ENCODE results near the gene WNT9A. TPM values are rescaled to one million over a fixed set of nuclear protein-coding genes. Genes with fewer than 3 reads are reported as not detected.
A peak's percentile ranks its signal among the peaks of the same experiment; 100 is the strongest.
"Not testable (repeated sequence)": the region's sequence is repeated elsewhere in the genome, so short reads cannot be mapped to it uniquely, and the experiment has no call there.

WNT9A gene, protein sequence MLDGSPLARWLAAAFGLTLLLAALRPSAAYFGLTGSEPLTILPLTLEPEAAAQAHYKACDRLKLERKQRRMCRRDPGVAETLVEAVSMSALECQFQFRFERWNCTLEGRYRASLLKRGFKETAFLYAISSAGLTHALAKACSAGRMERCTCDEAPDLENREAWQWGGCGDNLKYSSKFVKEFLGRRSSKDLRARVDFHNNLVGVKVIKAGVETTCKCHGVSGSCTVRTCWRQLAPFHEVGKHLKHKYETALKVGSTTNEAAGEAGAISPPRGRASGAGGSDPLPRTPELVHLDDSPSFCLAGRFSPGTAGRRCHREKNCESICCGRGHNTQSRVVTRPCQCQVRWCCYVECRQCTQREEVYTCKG
- 2.2 TPM for total RNA-seq

DNA sequence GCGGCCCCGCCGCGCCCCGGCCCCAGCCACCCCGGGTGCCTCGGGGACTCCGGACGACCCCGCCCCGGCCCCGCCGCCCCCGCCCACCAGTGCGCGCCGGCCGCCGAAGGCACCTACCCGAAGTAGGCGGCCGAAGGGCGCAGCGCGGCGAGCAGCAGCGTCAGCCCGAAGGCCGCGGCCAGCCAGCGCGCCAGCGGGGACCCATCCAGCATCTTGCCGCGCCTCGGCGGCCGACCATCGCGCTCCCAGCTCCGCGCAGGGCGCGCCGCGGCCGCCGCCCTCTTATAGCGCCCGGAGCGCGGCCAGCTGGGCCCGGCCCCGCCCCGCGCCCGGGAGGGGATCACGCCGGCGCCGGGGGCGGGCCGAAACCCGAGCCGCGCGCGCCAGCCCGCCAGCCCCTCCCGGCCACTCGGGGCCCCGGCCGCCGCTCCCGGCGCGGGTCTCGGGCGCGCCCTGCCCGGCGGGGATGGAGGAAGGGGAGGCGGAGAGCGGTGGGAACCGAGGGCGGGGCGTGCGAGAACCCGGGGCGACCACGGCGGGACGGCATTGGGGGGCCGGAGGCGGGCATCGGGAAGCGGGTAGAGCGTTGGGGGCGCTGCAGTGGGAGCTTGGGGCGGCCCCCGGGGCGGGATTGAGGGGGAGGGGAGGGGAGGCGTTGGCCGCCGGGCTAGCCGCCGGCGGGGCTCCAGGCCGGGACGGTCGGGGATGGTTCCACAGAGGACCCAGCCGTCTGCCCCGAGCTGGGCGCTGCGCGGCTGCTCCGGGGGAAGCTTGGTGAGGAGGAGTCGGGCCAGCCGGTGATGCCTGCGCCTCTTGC is at the start of gene WNT9A:
TSS of gene WNT9A (minus strand) at position 257 of the 817 bp plus-strand sequence. CDS start at position 212, 45 bp downstream.
- DNase-seq (ENCODE audit: low spot score): no peak

DNA sequence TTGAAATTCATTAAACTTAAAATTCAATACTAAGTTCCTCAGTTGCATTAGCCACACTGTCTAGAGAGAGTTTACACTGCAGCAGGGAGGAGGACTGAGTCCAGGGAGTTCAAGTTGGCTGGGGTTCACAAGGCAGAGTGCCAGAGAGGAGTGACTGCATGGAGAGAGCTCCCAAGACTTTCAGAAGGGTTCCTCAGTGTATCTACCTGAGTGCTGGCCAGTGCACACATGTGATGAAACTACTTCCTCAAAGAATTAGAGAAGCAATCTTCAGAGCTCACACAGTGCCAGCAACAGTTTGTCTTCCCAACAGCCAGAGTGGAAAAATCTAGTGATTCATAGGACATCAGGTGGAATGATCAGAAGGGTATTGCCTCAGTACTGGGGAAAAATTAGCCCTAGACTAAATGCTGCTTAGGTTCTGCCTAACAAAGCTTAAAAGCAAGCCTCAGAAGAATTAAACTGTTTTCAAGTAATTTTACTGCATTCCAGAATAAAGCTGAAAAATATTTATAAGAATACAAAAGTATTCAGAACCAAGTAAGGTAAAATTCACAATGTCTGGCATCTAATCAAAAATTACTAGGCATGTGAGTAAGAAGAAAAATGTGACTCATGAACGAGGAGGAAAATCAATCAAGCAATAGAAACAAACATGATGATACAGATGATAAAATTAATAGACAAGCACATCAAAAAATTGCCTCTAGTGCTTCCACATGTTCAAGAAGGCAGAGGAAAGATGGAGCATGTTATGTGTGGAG is 48.6 kb upstream of the WNT9A start:
- peak; percentile 9 for DNase-seq (ENCODE audit: low spot score)

DNA sequence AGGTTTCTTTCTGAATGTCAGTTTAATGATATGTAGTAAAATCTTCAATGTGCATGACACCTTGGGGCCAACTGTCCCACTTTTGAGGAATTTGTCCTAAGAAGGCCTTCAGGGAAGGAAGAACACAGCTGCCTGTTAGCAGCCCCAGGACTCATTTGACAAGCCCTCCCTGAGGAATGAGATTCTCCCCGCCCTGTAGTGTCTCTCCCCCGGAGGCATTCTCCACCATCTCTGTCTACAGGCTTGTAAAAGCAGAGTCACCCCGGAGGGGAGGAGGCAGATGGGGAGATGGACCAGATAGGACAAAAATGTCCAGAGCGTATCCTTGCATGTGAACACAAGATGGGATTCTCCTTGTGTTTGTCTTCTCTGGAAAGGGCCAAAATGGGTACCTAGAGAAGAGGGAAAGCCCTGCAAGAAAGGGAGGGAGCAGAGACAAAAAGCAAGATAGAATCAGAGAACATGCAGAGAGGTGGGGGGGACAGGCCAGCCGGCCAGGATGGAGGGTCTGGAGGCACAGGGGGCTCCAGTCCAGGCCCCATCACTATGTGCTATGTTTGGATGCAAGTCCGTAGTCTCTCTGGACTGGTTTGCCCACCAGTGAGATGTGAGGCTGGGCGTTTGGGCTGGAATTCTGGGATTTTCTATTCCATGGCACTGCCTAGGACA is 47.0 kb upstream of the WNT9A start:
- peak; percentile 6 for DNase-seq (ENCODE audit: low spot score)

DNA sequence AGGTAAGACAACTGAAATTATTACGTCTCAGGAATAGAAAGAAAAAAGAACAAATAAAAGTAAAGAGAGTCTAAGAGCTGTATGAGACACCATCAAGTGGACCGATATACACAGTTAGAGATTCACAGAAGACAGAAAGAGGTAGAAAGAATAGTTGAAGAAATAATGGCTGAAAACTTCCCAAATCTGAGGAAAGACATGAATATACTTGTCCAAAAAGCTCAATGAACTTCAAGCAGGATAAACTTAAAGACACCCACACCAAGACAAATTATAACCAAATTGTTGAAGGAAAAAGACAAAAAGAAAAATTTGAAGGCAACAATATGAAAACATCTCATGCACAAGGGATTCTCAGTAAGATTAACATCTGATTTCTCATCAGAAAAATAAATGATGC is 39.4 kb upstream of the WNT9A start:
- DNase-seq (ENCODE audit: low spot score): no peak

DNA sequence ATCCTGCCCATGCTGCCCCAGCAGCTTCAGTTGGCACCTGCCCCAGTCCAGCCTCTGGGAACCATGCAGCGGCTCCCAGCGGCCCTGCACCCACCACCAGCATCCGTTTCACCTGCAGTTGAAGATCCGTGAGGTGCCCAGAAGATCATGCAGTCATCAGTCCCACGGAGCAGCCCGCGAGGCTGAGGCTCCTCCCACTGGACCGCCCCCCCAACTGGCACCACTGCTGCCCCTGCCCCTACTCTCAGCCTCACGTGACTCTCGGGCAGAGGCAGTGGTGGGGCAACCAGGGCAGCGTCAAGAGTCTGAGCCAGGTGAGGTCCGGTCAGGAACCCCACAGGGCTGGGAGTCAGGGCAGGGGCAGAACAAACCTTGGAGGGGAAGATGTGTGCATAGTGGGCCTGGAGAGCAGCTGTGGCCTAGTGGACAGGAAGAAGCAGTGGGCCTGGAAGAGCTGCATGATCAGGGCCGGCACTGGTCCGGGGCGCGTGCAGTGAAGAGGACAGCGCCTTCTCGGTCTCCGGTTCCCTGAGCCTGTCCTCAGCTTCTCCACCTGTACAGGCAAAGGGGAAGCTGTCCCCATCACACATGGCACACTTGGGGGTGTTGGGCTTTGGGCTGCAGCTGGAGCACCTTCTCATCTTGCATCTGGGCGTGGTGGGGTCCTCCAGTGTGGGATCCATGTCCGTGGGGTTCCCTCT is 28.0 kb upstream of the WNT9A start:
- DNase-seq (ENCODE audit: low spot score): not testable (repeated sequence)

DNA sequence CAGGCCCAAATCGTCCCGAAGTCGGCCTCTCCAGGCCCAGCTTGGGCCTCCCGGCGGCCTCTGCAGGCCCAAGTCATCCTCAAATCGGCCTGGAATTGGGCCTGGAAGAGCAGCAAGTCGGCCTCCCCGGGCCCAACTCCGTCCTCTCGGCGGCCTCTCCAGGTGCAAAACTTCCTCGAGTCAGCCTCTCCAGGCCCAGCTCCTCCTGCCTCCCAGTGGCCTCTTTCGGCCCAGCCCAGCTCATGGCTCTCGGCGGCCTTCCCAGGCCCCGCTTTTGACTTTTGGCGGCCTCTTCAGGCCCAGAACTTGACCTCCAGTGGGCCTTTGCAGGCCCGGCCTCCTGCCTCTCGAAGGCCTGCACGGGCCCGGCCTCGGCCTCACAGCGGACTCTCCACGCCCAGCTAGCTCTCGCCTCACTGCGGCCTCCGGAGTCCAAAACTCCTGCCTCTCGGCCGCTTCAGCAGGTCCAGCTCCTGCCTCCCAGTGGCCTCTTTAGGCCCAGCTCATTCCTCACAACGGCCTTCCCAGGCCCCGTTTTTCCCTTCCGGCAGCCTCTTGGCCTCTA is 26.1 kb upstream of the WNT9A start:
- not testable (repeated sequence) for DNase-seq (ENCODE audit: low spot score)

DNA sequence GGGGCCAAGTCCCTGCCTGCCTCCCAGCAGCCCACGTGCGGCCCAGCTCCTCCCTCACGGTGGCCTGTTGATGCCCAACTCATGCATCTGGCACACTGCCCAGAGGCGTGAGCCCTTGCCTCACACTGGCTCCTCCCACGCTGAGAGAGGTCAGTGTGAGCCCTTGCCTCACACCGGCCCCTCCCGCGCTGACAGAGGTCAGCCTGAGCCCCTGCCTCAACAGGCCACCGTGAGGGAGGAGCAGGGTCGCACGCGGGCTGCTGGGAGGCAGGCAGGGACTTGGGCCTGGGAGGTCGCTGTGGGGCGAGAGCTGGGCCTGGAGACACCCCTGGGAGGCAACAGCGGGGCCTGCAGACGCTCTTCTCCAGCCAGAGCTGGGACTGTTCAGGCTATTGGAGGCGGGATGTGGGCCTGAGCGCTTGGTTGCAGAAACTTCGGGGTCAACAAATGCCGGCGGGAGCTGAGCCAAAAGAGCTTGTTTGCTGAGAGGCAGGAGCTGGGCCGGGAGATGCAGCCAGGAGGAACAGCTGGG is 25.2 kb upstream of the WNT9A start:
- DNase-seq (ENCODE audit: low spot score): not testable (repeated sequence)

DNA sequence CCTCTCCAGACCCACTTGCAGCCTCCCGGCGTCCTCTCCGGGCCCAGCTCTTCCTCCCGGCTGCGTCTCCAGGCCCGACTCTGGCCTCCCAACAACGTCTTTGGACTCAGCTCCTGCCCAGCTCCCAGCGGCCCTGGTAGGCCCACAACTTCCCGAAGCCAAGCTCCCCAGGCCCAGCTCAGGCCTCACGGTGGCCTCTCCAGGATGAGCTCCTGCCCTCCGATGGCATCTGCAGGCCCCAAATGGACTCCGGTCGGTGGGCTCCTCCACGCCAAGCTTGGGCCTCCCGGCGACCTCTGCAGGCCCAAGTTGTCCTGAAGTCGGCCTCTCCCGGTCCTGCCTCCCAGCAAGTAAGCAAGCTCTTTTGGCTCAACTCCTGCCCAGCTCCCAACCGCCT is 24.5 kb upstream of the WNT9A start:
- DNase-seq (ENCODE audit: low spot score): not testable (repeated sequence)

DNA sequence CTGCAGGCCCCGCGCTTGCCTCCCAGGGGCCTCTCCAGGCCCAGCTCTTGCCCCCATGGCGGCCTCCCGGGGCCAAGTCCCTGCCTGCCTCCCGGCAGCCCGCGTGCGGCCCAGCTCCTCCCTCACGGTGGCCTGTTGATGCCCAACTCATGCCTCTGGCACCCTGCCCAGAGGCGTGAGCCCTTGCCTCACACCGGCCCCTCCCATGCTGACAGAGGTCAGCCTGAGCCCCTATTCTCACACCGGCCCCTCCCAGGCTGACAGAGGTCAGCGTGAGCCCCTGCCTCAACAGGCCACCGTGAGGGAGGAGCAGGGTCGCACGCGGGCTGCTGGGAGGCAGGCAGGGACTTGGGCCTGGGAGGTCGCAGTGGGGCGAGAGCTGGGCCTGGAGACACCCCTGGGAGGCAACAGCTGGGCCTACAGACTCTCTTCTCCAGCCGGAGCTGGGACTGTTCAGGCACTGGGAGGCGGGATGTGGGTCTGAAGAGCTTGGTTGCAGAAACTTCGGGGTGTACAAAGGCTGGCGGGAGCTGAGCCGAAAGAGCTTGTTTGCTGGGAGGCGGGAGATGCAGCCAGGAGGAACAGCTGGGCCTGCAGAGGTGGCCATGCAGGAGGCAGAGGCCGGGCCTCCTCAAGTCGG is 24.0 kb upstream of the WNT9A start:
- not testable (repeated sequence) for DNase-seq (ENCODE audit: low spot score)

DNA sequence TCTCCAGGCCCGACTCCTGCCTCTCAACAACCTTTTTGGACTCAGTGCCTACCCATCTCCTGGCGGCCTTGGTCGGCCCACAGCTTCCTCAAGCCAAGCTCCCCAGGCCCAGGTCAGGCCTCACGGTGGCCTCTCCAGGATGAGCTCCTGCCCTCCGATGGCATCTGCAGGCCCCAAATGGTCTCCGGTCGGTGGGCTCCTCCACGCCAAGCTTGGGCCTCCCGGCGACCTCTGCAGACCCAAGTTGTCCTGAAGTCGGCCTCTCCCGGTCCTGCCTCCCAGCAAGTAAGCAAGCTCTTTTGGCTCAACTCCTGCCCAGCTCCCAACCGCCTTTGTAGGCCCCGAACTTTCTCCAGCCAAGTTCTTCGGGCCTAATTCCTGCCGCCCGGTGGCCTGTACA is 23.5 kb upstream of the WNT9A start:
- DNase-seq (ENCODE audit: low spot score): not testable (repeated sequence)

DNA sequence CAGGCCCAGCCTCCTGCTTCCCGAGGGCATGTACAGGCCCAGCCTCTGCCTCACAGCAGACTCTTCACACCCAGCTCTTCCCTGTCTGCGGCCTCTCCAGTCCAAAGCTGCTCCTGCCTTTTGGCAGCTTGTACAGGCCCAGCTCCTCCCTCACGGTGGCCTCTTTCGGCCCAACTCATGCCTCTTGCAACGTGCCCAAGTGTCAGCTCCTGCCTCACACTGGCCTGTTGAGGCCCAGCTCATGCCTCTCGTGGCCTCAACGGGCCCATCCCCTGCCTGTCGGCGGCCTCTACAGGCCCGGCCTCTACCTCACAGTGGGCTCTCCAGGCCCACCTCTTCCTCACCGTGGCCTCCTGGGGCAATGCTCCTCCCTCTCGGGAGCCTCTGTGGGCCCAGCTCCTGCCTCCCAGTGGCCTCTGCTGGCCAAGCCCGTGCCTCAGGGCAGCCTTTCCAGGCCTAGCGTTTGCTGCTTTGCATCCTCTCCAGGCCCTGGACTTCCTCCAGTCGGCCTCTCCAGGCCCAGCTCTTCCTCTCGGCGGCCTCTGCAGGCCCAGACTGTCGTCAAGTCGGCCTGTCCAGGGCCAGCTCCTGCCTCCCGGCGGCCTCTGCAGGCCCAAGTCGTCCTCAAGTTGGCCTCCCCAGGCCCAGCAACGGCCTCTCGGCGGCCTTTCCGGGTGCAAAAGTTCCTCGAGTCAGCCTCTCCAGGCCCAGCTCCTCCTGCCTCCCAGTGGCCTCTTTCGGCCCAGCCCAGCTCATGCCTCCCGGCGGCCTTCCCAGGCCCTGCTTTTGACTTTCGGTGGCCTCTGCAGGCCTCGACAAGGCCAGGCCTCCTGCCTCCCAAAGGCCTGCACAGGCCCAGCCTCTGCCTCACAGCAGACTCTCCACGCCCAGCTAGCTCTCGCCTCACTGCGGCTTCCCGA is 22.6 kb upstream of the WNT9A start:
- DNase-seq (ENCODE audit: low spot score): not testable (repeated sequence)

DNA sequence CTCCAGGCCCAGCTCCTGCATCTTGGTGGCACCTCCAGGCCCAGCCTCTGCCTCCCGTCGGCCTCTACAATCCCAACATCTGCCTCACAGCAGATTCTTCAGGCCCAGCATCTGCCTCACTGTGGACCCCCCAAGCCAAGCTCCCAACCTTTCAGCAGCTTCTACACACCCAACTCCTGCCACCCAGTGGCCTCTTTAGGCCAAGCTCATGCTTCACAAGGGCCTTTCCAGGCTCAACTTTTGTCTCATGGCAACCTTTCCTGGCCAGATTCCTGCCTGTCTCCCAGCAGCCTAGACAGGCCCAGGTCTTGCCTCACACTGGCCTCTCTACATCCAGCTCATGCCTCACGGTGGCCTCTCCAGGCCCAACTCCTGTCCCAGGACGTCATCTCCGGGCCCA is 20.1 kb upstream of the WNT9A start:
- DNase-seq (ENCODE audit: low spot score): not testable (repeated sequence)

DNA sequence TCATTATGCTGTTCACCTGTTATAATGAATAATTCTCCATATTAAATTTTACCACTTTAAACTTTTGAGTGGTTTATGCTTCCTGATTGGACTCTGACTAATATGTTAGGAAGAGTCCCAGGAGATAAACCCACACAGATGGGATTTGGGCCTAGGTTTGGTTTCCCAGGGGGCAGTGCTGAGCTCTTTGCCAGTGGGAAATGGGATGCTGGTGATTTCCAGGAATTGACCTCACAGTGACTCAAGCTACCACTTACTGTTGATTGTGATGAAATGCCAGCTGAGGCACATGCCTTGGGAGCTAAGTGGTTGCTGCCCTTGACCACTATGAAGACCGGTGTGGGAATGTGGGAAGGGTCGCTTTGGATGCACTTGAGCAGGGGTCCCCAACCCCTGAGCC is 19.0 kb upstream of the WNT9A start:
- DNase-seq (ENCODE audit: low spot score): not testable (repeated sequence)

DNA sequence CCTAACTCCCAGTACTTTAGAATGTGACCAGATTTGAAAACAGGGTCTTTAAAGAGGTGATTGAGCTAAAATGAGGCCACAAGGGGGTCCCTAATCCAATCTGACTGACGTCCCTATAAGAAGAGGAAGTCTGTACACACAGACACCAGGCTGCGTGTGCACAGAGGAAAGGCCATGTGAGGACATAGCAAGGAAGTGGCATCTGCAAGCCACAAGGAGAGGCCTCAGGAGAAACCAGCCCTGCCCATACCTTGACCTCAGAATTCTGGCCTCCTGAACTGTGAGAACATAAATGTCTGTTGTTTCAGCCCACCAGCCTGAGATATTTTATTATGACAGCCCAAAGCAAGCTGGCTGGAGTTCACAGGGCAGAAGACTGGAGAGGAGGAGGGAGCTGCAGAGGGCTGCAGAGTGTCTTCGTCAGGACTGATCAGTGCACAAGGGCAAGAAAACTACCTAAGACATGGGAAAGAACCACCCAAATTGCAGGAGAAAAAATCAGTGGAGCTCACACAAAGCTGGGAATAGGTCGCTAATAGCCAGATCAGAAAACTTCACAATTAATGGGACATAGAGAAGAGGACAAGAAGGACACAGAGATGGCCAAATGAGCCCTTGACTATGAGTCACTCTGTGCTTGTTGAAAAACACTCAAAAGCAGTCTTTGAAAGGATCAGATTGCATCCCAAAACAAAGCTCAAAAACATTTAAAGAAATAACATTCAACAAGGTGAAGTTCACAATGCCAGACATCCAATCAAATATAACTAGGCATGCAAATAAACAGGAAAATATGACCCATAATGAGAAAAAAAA is 14.1 kb upstream of the WNT9A start:
- no peak for DNase-seq (ENCODE audit: low spot score)

DNA sequence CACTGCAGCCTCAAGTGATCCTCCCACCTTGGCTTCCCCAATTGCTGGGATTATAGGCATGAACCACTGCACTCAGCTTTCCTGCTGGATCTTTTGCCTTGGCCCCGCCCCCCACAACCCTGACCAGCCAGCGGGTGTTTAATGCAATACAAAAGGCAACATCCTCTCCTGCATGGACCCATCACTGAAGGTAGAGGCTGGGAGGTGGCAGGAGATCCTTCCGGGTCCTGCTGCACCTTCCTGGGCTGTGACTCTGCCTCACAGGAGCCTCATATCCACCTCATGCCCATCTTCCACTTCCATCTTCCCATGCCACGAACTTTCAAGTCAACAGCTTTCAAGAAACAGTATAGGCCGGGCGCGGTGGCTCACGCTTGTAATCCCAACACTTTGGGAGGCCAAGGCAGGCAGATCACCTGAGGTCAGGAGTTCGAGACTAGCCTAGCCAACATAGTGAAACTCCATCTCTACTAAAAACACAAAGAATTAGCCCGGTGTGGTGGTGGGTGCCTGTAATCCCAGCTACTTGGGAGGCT is 11.7 kb upstream of the WNT9A start:
- peak; percentile 8 for DNase-seq (ENCODE audit: low spot score)

DNA sequence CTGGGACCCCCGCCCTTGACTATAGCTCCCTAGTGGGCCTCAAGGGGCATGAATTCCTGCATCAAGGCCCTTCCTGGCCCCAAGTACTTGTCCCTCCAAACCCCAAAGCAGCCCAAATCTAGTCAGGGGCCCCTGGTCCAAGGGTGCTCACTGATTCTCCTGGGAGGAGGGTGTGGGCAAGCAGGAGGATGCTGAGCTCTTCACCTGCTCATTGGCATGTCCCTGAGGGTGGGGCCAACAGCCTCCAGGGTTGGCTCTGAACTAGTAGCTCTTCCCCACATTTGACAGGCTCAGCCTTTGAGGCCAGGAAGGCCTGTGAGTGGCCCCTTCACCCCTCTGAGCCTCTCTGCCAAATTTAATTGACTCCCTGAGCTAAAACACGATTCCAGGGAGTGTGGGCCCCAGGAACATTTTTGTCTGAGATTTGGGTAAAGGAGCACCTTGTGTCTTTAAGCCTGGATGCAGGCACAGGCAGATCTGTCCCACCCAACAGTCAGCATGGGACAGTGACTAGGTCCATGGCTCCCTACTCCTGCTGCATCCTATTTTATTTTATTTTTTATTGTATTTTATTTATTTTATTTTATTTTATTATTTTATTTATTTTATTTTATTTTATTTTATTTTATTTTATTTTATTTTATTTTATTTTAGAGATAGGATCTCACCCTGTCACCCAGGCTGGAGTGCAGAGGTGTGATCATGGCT is 11.0 kb upstream of the WNT9A start:
- peak; percentile 6 for DNase-seq (ENCODE audit: low spot score)

DNA sequence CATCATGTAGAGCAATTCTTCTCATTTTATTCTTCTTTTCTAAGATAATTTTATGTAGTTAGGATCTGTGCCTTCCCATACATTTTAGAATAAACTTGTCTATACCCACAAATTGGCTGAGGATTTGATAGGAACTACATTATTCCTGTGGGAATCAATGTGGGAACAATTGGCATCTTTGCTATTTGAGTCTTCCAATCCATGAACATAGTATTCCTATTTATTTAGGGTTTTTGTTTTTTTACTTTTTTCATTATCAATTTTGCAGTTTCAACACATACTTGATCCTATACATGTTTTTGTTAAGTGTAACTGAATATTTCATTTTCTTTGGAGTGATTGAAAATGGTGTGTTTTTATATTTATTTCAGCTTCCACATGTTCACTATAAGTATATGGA is 8.1 kb upstream of the WNT9A start:
- DNase-seq (ENCODE audit: low spot score): no peak

Measured in mucosa of gallbladder (tissue), 1 donor.